VCaP (cell line): ENCODE data around the gene TMCO4.

Experiments used
- H3K27ac ChIP-seq: fragments of 450-650 bp; 2 replicates; pipeline ENCODE4 v1.5.1; 2017
- TF ChIP-seq, protein P1 (sequence below): fragments of 450-650 bp; conservative IDR thresholded peaks from 2 replicates; pipeline ENCODE4 v1.5.1; 2017; ENCODE audit warnings: mild to moderate bottlenecking, moderate library complexity

TMCO4 gene

DNA sequence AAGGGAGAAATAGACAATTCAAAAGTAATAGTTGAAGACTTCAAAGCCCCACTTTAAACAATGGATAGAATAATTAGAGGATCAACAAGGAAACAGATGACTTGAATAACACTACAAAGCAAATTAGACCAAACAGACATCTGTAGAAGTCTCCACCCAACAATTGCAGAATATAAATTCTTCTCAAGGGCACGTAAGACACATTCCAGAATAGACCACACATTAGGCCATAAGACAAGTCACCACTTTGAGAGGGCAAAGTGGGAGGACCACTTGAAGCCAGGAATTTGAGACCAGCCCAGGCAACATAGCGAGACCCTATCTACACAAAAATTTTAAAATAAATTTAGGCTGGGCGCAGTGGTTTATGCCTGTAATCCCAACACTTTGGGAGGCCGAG lies 35.9 kb upstream of the TMCO4 start:
- TF ChIP-seq, protein P1, sequence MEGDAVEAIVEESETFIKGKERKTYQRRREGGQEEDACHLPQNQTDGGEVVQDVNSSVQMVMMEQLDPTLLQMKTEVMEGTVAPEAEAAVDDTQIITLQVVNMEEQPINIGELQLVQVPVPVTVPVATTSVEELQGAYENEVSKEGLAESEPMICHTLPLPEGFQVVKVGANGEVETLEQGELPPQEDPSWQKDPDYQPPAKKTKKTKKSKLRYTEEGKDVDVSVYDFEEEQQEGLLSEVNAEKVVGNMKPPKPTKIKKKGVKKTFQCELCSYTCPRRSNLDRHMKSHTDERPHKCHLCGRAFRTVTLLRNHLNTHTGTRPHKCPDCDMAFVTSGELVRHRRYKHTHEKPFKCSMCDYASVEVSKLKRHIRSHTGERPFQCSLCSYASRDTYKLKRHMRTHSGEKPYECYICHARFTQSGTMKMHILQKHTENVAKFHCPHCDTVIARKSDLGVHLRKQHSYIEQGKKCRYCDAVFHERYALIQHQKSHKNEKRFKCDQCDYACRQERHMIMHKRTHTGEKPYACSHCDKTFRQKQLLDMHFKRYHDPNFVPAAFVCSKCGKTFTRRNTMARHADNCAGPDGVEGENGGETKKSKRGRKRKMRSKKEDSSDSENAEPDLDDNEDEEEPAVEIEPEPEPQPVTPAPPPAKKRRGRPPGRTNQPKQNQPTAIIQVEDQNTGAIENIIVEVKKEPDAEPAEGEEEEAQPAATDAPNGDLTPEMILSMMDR, result no peak
- no peak overlapping the region for H3K27ac ChIP-seq

DNA sequence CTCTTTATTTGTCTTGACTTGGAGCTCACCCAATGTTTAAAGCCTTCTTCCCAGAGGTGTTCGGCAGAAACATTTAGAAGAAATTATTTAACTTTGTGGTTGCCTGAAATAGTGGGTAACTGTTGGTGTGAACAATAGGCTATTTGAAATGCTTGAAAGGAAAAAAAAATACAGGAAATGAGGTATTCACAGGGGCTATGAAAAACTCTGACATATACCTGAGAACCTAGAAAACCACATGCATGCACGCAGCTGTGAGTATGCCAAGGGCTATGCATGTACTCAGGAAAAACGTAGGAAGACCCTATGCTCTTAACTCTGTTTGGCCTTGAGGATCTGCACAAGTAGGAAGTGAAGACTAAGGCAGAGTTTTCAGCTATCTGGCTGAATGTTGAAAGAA lies 31.7 kb upstream of the TMCO4 start:
- no peak overlapping the region for H3K27ac ChIP-seq
- TF ChIP-seq, protein P1, result no peak

DNA sequence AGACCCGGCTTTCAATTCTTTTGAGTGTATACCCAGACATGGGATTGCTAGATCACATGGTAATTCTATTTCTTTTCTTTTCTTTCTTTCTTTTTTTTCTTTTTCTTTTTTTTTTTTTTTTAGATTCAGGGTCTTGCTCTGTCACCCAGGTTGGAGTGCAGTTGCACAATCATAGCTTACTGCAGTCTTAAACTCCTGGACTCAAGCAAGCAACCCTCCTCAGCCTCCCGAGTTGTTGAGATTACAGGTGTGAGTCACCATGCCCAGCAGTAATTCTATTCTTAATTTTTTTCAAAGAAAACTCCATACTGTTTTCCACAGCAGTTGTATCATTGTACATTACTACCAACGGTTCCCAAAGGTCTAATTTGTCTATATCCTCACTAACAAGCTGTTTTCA lies 28.8 kb upstream of the TMCO4 start:
- no peak overlapping the region for H3K27ac ChIP-seq
- TF ChIP-seq, protein P1, result no peak

DNA sequence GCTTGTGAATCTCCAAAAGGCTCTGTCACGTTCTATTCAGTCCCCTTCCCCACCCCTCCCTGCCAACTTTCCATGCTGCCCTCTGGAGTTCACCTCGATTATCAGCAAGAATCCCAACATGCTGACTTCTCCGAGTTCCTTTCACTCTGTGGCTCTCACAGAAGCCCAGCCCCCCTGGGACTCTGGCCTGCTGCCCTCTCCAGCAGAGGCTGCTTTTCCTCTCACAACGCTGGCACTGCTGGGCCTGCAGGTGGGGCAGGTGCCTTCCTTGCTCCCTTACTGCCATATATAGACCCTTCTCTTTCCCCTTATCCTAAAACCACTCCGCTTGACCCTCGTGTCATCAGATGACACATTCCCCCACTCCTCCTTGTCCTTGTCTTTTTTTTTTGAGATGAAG lies 25.6 kb upstream of the TMCO4 start:
- no peak overlapping the region for H3K27ac ChIP-seq
- TF ChIP-seq, protein P1, result no peak

DNA sequence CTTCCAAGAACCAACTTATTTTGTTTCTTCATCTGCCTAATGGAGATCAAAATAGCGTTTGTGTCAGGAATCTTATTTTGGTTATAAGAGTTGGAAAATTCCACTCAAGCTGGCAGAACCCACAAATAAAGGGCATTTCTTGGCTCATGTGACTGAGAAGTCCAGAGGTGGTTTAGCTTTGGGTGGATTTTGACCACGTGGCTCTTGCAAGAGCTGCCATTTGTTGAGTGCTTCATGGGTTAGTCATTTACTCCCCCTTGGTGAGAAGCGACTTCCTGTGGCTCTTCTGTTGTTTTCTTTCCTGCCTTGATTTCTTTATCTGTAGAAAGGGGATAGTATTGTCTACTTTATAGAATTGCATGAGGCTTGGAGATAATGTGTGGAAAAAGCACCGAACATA lies 24.8 kb upstream of the TMCO4 start:
- H3K27ac ChIP-seq, result no peak overlapping the region
- TF ChIP-seq, protein P1, result no peak

DNA sequence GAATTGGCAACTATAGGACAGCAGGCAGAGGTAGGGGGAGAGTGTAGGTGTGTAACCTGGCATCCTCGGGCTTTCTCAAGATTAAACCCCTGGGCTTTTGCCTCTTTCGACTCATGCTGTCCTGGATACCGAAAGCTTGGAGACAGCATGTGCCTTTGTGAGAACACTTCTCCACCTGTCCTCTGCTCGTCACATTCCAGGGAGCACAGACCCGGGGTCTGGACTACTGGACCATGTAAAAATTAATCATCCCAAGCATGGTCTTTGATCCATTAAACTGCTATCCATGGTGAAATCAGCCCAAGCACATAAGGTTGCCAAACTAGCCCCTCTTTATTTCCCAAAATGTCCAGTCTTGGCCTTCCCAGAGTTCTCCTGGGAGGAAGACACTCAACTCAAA lies 24.3 kb upstream of the TMCO4 start:
- TF ChIP-seq, protein P1, result no peak
- H3K27ac ChIP-seq, result no peak overlapping the region

DNA sequence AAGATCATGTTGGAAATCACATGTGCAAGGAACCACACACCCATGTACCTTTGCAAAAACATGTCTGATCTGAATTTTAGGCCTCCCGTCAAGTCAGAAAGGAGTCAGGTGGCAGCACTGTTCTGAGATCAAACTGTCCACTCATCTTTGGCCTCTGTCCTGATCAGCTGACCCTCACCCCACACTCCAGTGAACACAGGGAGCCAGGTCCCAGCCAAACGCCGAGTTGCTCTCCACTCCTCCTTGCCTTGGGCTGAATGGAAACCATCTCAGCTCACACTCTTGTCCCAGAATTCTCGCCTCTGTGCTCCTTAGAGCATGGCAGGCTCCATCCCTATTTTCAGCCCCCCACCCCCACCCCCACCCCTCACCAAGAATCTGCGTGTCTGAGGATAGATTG lies 20.0 kb upstream of the TMCO4 start:
- no peak overlapping the region; the same call in 1 of the 2 replicates for H3K27ac ChIP-seq
- TF ChIP-seq, protein P1, result no peak

DNA sequence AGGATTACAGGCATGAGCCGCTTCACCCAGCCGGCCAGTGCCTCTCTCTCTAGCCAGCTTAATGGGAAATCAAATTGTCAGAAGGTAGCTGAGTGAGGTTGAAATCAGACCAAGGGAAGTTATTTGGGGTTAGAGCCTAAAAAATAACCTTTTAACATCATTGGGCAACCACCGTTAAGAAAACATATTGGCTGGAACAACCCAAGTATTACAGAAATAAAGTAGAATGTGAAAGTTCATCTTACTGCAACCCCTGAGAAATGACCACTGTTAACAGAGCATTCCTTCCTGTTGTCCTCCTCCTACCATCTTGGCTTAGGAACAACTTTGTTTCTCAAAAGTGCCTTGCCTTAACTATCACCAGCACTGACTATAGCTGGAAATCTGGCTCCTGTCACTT lies 18.6 kb upstream of the TMCO4 start:
- TF ChIP-seq, protein P1, result no peak
- no peak overlapping the region for H3K27ac ChIP-seq
